Sigmoid colon (tissue), 4 donors: ENCODE results near the gene SUSD2.

ENCODE experiments used
- CTCF ChIP-seq, 4 experiments: fragments of 450-650 bp in 3 of 4; fragments of 200-600 bp in 1 of 4; IDR thresholded peaks; one replicate each; pipeline ENCODE4 v1.5.1; 2016 to 2019; ENCODE audit warnings: antibody characterized with exemption in 4 of 4, mild to moderate bottlenecking in 3 of 4, moderate library complexity in 2 of 4
- POLR2A ChIP-seq, 2 donors: fragments of 450-650 bp; IDR thresholded peaks; one replicate each; pipeline ENCODE4 v1.6.1; 2016; ENCODE audit warnings: antibody characterized with exemption in 2 of 2, mild to moderate bottlenecking in 2 of 2, moderate library complexity in 2 of 2
- POLR2AphosphoS5 ChIP-seq, 4 donors: sonication (generic); formaldehyde crosslinking; IDR thresholded peaks; one replicate each; pipeline ENCODE4 v1.6.1; 2017; ENCODE audit warnings: antibody characterized with exemption in 4 of 4

- no peak for TF ChIP-seq POLR2A (IDR thresholded peaks at IDR 0.05)
- no peak for TF ChIP-seq CTCF (IDR thresholded peaks at IDR 0.05)
- TF ChIP-seq POLR2AphosphoS5 (IDR thresholded peaks at IDR 0.05): peak in 1 of 4 donors; percentile 45
These were observed 34.4 kb upstream of the SUSD2 start for GRCh38 chr22:24146791-24147353.
